Lower leg skin (tissue), 3 donors: ENCODE data around the gene RTL5.

Source experiments
- POLR2A ChIP-seq, 2 donors: fragments of 450-650 bp; IDR thresholded peaks; one replicate each; pipeline ENCODE4 v1.6.1; 2016 to 2017; ENCODE audit warnings: antibody characterized with exemption in 2 of 2, mild to moderate bottlenecking in 1 of 2, moderate library complexity in 1 of 2
- TF ChIP-seq, protein P1 (sequence below), 3 donors: fragments of 450-650 bp; IDR thresholded peaks; one replicate each; pipeline ENCODE4 v1.5.1; 2016; ENCODE audit warnings: antibody characterized with exemption in 3 of 3, mild to moderate bottlenecking in 3 of 3, moderate library complexity in 2 of 3

DNA sequence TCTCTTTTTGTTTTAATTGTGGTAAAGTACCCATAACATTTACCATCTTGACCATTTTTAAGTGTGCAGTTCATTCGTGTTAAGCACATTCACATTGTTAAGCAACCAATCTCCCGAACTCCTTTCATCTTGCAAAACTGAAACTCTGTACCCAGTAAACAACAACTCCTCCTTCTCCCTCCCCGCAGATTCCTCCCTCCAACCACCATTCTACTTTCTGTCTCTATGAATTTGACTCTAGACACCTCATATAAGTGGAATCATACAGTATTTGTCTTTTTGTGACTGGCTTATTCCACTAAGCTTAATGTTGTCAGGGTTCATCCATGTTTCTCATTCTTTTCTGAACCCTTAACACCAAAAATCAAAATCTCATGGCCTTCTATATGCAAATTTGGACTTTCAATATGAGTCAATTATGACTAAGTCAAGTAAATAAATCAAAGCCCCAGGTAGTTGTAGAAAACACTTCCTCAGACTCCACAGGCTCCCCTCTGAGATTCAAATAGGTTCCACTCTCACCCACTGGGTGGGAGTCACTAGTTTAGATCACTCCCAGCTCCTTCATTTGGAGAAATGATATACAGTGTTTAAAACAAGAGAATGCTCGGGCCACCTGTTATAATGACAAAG is 9.8 kb upstream of the RTL5 start:
- TF ChIP-seq, protein P1, sequence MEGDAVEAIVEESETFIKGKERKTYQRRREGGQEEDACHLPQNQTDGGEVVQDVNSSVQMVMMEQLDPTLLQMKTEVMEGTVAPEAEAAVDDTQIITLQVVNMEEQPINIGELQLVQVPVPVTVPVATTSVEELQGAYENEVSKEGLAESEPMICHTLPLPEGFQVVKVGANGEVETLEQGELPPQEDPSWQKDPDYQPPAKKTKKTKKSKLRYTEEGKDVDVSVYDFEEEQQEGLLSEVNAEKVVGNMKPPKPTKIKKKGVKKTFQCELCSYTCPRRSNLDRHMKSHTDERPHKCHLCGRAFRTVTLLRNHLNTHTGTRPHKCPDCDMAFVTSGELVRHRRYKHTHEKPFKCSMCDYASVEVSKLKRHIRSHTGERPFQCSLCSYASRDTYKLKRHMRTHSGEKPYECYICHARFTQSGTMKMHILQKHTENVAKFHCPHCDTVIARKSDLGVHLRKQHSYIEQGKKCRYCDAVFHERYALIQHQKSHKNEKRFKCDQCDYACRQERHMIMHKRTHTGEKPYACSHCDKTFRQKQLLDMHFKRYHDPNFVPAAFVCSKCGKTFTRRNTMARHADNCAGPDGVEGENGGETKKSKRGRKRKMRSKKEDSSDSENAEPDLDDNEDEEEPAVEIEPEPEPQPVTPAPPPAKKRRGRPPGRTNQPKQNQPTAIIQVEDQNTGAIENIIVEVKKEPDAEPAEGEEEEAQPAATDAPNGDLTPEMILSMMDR (IDR thresholded peaks at IDR 0.05) = no peak
- TF ChIP-seq POLR2A (IDR thresholded peaks at IDR 0.05) = no peak
